ENCODE results near the gene MAOA.

Gene MAOA

DNA sequence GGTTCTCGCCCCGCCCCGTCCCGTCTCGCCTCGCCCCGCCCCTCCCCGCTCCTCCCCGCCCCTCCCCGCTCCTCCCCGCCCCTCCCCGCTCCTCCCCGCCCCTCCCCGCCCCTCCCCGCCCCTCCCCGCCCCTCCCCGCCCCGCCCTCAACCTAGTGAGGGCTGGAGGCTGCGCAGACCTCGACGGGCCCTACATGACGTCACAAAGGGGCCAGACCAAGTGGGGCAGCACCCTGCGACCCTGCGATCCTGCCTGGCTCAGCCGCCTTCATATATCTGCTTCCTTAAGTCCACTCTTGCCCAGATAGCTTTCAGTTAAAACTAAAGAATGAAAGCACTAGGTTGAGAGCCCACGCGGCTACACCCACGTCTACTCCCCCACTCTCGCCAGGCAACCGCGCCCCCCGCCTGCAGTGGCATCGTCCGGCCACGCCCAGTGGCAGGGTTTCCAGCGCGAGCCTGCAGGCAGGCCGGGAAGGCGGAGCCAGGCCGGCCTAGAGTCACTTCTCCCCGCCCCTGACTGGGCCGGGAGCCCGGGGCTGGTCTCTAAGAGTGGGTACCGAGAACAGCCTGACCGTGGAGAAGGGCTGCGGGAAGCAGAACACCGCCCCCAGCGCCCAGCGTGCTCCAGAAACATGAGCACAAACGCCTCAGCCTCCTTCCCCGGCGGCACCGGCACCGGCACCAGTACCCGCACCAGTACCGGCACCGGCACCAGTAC is 1.5 kb upstream of the MAOA start:
- Histone ChIP-seq H3K4me3 (ENCODE audit: low read depth in 1 of 2, low read length in 2 of 2) (peak overlapping the region; percentile 19 to 61; a peak in 3 of 4 replicates), H3K4me1 (ENCODE audit: insufficient read depth, low read length) (peaks cover 9% of the 10 kb centered on the region), H3K36me3 (ENCODE audit: insufficient read depth, low read length) (no peaks in the 10 kb centered on the region), H3K9me3 (ENCODE audit: insufficient read depth, low read length, severe bottlenecking) (no peaks in the 10 kb centered on the region), H4K20me1 (ENCODE audit: insufficient read depth, low read length) (no peaks in the 10 kb centered on the region), H3K27ac (ENCODE audit: low read length) (peak overlapping the region; percentile 96), H2AFZ (ENCODE audit: low read depth, low read length) (peak overlapping the region; percentile 80), H3K9ac (ENCODE audit: low read depth, low read length) (peak overlapping the region; percentile 62), H3K27me3 (ENCODE audit: insufficient read depth, low read length, poor library complexity) (no peaks in the 10 kb centered on the region), H3K79me2 (ENCODE audit: insufficient read depth, low read length) (no peaks in the 10 kb centered on the region), H3K4me2 (ENCODE audit: insufficient read depth, low read length) (peak overlapping the region; percentile 63)
- DNase-seq: peak; percentile 88
- TF ChIP-seq EZH2 (IDR thresholded peaks at IDR 0.05; ENCODE audit: borderline replicate concordance, low read depth, low read length, severe bottlenecking): no peak
- TF ChIP-seq, protein P1, sequence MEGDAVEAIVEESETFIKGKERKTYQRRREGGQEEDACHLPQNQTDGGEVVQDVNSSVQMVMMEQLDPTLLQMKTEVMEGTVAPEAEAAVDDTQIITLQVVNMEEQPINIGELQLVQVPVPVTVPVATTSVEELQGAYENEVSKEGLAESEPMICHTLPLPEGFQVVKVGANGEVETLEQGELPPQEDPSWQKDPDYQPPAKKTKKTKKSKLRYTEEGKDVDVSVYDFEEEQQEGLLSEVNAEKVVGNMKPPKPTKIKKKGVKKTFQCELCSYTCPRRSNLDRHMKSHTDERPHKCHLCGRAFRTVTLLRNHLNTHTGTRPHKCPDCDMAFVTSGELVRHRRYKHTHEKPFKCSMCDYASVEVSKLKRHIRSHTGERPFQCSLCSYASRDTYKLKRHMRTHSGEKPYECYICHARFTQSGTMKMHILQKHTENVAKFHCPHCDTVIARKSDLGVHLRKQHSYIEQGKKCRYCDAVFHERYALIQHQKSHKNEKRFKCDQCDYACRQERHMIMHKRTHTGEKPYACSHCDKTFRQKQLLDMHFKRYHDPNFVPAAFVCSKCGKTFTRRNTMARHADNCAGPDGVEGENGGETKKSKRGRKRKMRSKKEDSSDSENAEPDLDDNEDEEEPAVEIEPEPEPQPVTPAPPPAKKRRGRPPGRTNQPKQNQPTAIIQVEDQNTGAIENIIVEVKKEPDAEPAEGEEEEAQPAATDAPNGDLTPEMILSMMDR (IDR thresholded peaks at IDR 0.05; ENCODE audit: borderline replicate concordance, extremely low read depth, low read length, poor library complexity, severe bottlenecking): peak; percentile 39
- ATAC-seq (ENCODE audit: insufficient read depth, low read depth): peak; percentile 99

DNA sequence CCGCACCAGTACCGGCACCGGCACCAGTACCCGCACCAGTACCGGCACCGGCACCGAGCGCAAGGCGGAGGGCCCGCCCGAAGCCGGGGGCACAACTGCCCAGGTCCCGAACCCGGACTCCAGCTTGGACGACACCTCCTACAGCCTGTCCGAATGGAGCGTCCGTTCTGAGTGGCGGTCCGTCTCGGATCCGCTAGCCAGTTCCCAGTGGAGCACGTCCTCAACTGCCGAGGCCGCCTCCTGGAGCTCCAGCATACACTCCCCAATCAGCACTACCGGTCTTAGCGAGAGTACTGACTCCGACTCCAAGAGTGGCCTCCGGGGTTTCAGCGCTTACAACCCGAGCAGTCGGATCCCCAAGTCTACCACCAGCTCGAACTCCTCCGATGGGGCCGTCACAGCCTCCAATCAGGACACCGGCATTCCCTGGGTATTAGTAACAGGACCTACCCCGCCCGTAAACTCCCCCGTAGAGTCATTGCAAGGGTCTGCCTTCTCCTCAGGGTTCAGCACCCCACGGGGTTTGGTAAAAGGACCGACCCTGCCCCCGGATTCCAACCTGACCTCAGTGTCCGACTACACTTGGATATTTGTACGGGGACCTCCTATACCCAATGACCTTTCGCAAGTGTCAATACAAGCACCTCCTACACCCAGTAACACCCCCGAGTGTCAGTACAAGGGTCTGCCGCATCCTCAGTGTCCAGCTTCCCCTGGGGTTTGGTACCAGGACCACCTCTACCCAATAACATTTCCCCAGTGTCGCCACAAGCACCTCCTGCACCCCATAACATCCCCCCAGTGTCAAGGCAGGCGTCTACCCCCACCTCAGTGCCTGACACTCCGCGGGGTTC is 721 bp upstream of the MAOA start:
- H3K4me1 ChIP-seq (ENCODE audit: insufficient read depth, low read length): peaks cover 9% of the 10 kb centered on the region
- peak overlapping the region; percentile 80 for H2AFZ ChIP-seq (ENCODE audit: low read depth, low read length)
- no peaks in the 10 kb centered on the region for H4K20me1 ChIP-seq (ENCODE audit: insufficient read depth, low read length)
- ATAC-seq (ENCODE audit: insufficient read depth, low read depth) (no peak), DNase-seq (peak; percentile 3)
- no peaks in the 10 kb centered on the region for H3K27me3 ChIP-seq (ENCODE audit: insufficient read depth, low read length, poor library complexity)
- H3K36me3 ChIP-seq (ENCODE audit: insufficient read depth, low read length): no peaks in the 10 kb centered on the region
- H3K9me3 ChIP-seq (ENCODE audit: insufficient read depth, low read length, severe bottlenecking): no peaks in the 10 kb centered on the region
- H3K4me3 ChIP-seq (ENCODE audit: low read depth in 1 of 2, low read length in 2 of 2): peak overlapping the region; percentile 19 to 61; a peak in 3 of 4 replicates
- H3K79me2 ChIP-seq (ENCODE audit: insufficient read depth, low read length): no peaks in the 10 kb centered on the region
- H3K4me2 ChIP-seq (ENCODE audit: insufficient read depth, low read length): peak overlapping the region; percentile 61
- peak overlapping the region; percentile 96; the same call in 1 of the 2 replicates for H3K27ac ChIP-seq (ENCODE audit: low read length)
- TF ChIP-seq EZH2 (IDR thresholded peaks at IDR 0.05; ENCODE audit: borderline replicate concordance, low read depth, low read length, severe bottlenecking): no peak
- TF ChIP-seq, protein P1 (IDR thresholded peaks at IDR 0.05; ENCODE audit: borderline replicate concordance, extremely low read depth, low read length, poor library complexity, severe bottlenecking): no peak
- H3K9ac ChIP-seq (ENCODE audit: low read depth, low read length): peak overlapping the region; percentile 62

DNA sequence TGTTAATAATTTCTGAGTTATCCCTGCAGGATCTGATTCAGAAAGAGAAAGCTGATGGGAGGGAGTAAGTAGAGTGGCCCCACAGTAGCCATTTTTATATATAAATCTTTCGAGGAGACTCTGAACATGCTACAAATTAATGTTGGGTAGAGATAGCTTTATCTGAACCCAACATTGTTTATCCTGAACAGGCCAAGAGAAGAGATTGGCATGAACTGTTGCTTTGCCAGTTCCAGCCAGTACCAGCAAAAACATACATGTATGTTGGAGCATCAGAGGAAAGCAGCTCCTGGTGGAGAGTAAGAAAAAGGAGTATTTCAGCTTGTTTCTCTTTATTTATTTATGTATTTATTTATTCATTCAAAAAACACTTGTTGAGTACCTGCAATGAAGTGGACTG is 1.6 kb downstream of the MAOA start:
- no peak overlapping the region for H3K4me2 ChIP-seq (ENCODE audit: insufficient read depth, low read length)

More for the DNA sequence above, 1.6 kb downstream of the MAOA start:
- no peak overlapping the region for H3K4me3 ChIP-seq (ENCODE audit: low read depth in 1 of 2, low read length in 2 of 2)
- no peaks in the 10 kb centered on the region for H3K79me2 ChIP-seq (ENCODE audit: insufficient read depth, low read length)
- no peak overlapping the region for H3K27ac ChIP-seq (ENCODE audit: low read length)
- no peaks in the 10 kb centered on the region for H4K20me1 ChIP-seq (ENCODE audit: insufficient read depth, low read length)
- DNase-seq: no peak
- TF ChIP-seq EZH2 (IDR thresholded peaks at IDR 0.05; ENCODE audit: borderline replicate concordance, low read depth, low read length, severe bottlenecking): no peak
- TF ChIP-seq, protein P1 (IDR thresholded peaks at IDR 0.05; ENCODE audit: borderline replicate concordance, extremely low read depth, low read length, poor library complexity, severe bottlenecking): no peak
- peaks cover 9% of the 10 kb centered on the region for H3K4me1 ChIP-seq (ENCODE audit: insufficient read depth, low read length)
- H2AFZ ChIP-seq (ENCODE audit: low read depth, low read length): no peak overlapping the region
- no peaks in the 10 kb centered on the region for H3K36me3 ChIP-seq (ENCODE audit: insufficient read depth, low read length)
- no peaks in the 10 kb centered on the region for H3K27me3 ChIP-seq (ENCODE audit: insufficient read depth, low read length, poor library complexity)
- H3K9ac ChIP-seq (ENCODE audit: low read depth, low read length): no peak overlapping the region
- no peak for ATAC-seq (ENCODE audit: insufficient read depth, low read depth)
- H3K9me3 ChIP-seq (ENCODE audit: insufficient read depth, low read length, severe bottlenecking): no peaks in the 10 kb centered on the region

Data from DND-41 (cell line).